SK-N-SH (cell line): ENCODE measurements around the gene LIG1. TPM values are rescaled to one million over a fixed set of nuclear protein-coding genes. Genes with fewer than 3 reads are reported as not detected.

Source experiments
- CTCF ChIA-PET: fragments of 300-600, 350-600 bp; formaldehyde crosslinking; extraction: SDS; loops from one replicate; lab custom pipeline; 2021; lab: Yijun Ruan, JAX
- POLR2A ChIA-PET: fragments of 350-600 bp; sonication (Branson Sonifier 250); formaldehyde crosslinking; extraction: SDS; loops from one replicate; lab custom pipeline; 2020; ENCODE audit warnings: antibody characterized with exemption, inconsistent platforms; lab: Yijun Ruan, JAX
- DNase-seq: peaks from one replicate; pipeline ENCODE4 v3.0.0; 2012
- H2AFZ ChIP-seq: fragments of 200-600 bp; sonication (generic); 2 replicates; pipeline ENCODE4 v1.8.1; 2016; ENCODE audit warnings: antibody characterized with exemption, mild to moderate bottlenecking, low read depth
- H3F3A ChIP-seq: fragments of 200-600 bp; sonication (generic); replicated peaks from 2 replicates; pipeline ENCODE3; 2016; ENCODE audit warnings: antibody characterized with exemption, mild to moderate bottlenecking; ENCODE audit not compliant: insufficient read depth
- H3K27ac ChIP-seq, 2 experiments: fragments of 200-500 bp in 1 of 2; fragments of 200-600 bp in 1 of 2; sonication (Bioruptor generic) in 1 of 2; sonication (generic), shearing (Covaris generic) in 1 of 2; 2 replicates each; pipeline versions ENCODE4 v1.5.1 to v1.6.1; 2014 to 2016; ENCODE audit warnings: low read depth in 2 of 2, inconsistent platforms in 1 of 2, low read length in 1 of 2, mild to moderate bottlenecking in 1 of 2, mixed read lengths in 1 of 2
- H3K27me3 ChIP-seq: fragments of 200-600 bp; sonication (generic), shearing (Covaris generic); 2 replicates; pipeline ENCODE4 v1.6.1; 2016; ENCODE audit warnings: mixed run types; ENCODE audit not compliant: insufficient read depth
- H3K36me3 ChIP-seq, 2 experiments: fragments of 200-500 bp in 1 of 2; fragments of 200-600 bp in 1 of 2; sonication (Bioruptor generic) in 1 of 2; sonication (generic) in 1 of 2; replicated peaks in 1 of 2; 2 replicates each; pipeline versions ENCODE3 to v1.5.1; 2014 to 2016; ENCODE audit warnings: low read length in 1 of 2, mild to moderate bottlenecking in 1 of 2; ENCODE audit not compliant: insufficient read depth in 2 of 2, control insufficient read depth in 1 of 2
- H3K4me1 ChIP-seq, 2 experiments: fragments of 200-500 bp in 1 of 2; fragments of 200-600 bp in 1 of 2; sonication (Bioruptor generic) in 1 of 2; sonication (generic), shearing (Covaris generic) in 1 of 2; 2 replicates each; pipeline versions ENCODE4 v1.5.1 to v1.6.1; 2014 to 2016; ENCODE audit warnings: low read depth in 1 of 2, low read length in 1 of 2, mixed run types in 1 of 2; ENCODE audit not compliant: insufficient read depth in 2 of 2, control insufficient read depth in 1 of 2
- H3K4me2 ChIP-seq: fragments of 200-600 bp; sonication (generic), shearing (Covaris generic); 2 replicates; pipeline ENCODE4 v1.6.1; 2017; ENCODE audit warnings: mixed run types
- H3K4me3 ChIP-seq, 2 experiments: fragments of 200-500 bp in 1 of 2; fragments of 200-600 bp in 1 of 2; sonication (Bioruptor generic) in 1 of 2; sonication (generic), shearing (Covaris generic) in 1 of 2; 2 replicates each; pipeline versions ENCODE4 v1.5.1 to v1.8.1; 2014 to 2016; ENCODE audit warnings: low read depth in 2 of 2, inconsistent platforms in 1 of 2, low read length in 1 of 2, mild to moderate bottlenecking in 1 of 2, mixed read lengths in 1 of 2, moderate library complexity in 1 of 2
- H3K79me2 ChIP-seq: fragments of 200-600 bp; sonication (generic); 2 replicates; pipeline ENCODE4 v1.8.1; 2017; ENCODE audit warnings: mild to moderate bottlenecking; ENCODE audit not compliant: insufficient read depth
- H3K9ac ChIP-seq: fragments of 200-600 bp; sonication (generic); 2 replicates; pipeline ENCODE4 v1.6.1; 2017; ENCODE audit warnings: mixed run types
- H3K9me2 ChIP-seq: fragments of 200-600 bp; sonication (generic); 2 replicates; pipeline ENCODE4 v1.6.1; 2017; ENCODE audit warnings: mixed run types
- H3K9me3 ChIP-seq: fragments of 200-600 bp; sonication (generic); 2 replicates; pipeline ENCODE4 v1.6.1; 2017; ENCODE audit warnings: mixed run types, mild to moderate bottlenecking, moderate library complexity
- H4K20me1 ChIP-seq: fragments of 200-600 bp; sonication (generic); 2 replicates; pipeline ENCODE4 v1.6.1; 2017; ENCODE audit warnings: mild to moderate bottlenecking, mixed run types; ENCODE audit not compliant: insufficient read depth
- CHD2 ChIP-seq: fragments of 150-350 bp; IDR thresholded peaks from 2 replicates; pipeline ENCODE4 v1.6.1; 2018; ENCODE audit warnings: low read length; ENCODE audit not compliant: partially characterized antibody
- ELF1 ChIP-seq: IDR thresholded peaks from 2 replicates; pipeline ENCODE4 v1.4.0; 2012
- EZH2phosphoT487 ChIP-seq: fragments of 200-600 bp; sonication (generic); IDR thresholded peaks from 2 replicates; pipeline ENCODE4 v1.6.1; 2017; ENCODE audit warnings: low read depth, mixed run types, mild to moderate bottlenecking, antibody characterized with exemption, moderate library complexity, borderline replicate concordance
- MXI1 ChIP-seq: IDR thresholded peaks from 2 replicates; pipeline ENCODE4 v1.6.1; 2012; ENCODE audit warnings: mild to moderate bottlenecking, low read depth, low read length, improper control_type of control experiment
- NRF1 ChIP-seq: IDR thresholded peaks from 2 replicates; pipeline ENCODE4 v1.6.1; 2012; ENCODE audit warnings: low read depth, mild to moderate bottlenecking, low read length
- POLR2AphosphoS5 ChIP-seq: IDR thresholded peaks from 2 replicates; pipeline ENCODE4 v1.6.1; 2012; ENCODE audit warnings: low read depth, low read length
- RCOR1 ChIP-seq: fragments of 150-350 bp; IDR thresholded peaks from 2 replicates; pipeline ENCODE4 v1.6.1; 2017; ENCODE audit warnings: antibody characterized with exemption, low read length
- RXRA ChIP-seq: IDR thresholded peaks from 2 replicates; pipeline ENCODE4 v1.4.0; 2012; ENCODE audit warnings: low read depth, mild to moderate bottlenecking, borderline replicate concordance
- SIN3A ChIP-seq: IDR thresholded peaks from 2 replicates; pipeline ENCODE4 v1.6.1; 2012; ENCODE audit warnings: low read depth, mild to moderate bottlenecking, low read length, moderate library complexity, borderline replicate concordance
- TAF1 ChIP-seq: IDR thresholded peaks from 2 replicates; pipeline ENCODE4 v1.6.1; 2012; ENCODE audit warnings: low read depth, mild to moderate bottlenecking, low read length, moderate library complexity, borderline replicate concordance
- TCF12 ChIP-seq: IDR thresholded peaks from 2 replicates; pipeline ENCODE4 v1.4.0; 2012
- YY1 ChIP-seq: IDR thresholded peaks from 2 replicates; pipeline ENCODE4 v1.4.0; 2012; ENCODE audit warnings: low read depth, mild to moderate bottlenecking
- WGBS: methylation state at CpG from one replicate; pipeline ENCODE4 v1.1.6; 2017; ENCODE audit warnings: low lambda C conversion rate; 5-methylcytosine and 5-hydroxymethylcytosine counted together
- polyA plus RNA-seq, 3 experiments: library from polyadenylated mRNA; depleted of rRNA; stranded (reverse); fragments of >200 nt; gene quantifications; 2 replicates each; pipeline ENCODE4 v1.2.3, GENCODE V29; 2012
- TF ChIP-seq, protein P1 (sequence below): IDR thresholded peaks from 2 replicates; pipeline ENCODE4 v1.4.0; 2012; ENCODE audit warnings: low read depth, borderline replicate concordance
- TF ChIP-seq, protein P2 (sequence below): IDR thresholded peaks from 2 replicates; pipeline ENCODE4 v1.4.0; 2012; ENCODE audit warnings: low read depth
- TF ChIP-seq, protein P3 (sequence below): fragments of 200-600 bp; sonication (generic); IDR thresholded peaks from 2 replicates; pipeline ENCODE4 v1.6.1; 2017; ENCODE audit warnings: antibody characterized with exemption, mild to moderate bottlenecking, moderate library complexity
- TF ChIP-seq, protein P4 (sequence below): IDR thresholded peaks from 2 replicates; pipeline ENCODE4; 2012

Gene LIG1
- 39.6 and 53.0 TPM in 2 replicates for polyA plus RNA-seq (2012; rRNA removed)
- polyA plus RNA-seq (2012; cell fraction: cytosol; rRNA removed): 23.3 and 28.9 TPM in 2 replicates
- 153 and 182 TPM in 2 replicates for polyA plus RNA-seq (2012; cell fraction: nucleus; rRNA removed)

DNA sequence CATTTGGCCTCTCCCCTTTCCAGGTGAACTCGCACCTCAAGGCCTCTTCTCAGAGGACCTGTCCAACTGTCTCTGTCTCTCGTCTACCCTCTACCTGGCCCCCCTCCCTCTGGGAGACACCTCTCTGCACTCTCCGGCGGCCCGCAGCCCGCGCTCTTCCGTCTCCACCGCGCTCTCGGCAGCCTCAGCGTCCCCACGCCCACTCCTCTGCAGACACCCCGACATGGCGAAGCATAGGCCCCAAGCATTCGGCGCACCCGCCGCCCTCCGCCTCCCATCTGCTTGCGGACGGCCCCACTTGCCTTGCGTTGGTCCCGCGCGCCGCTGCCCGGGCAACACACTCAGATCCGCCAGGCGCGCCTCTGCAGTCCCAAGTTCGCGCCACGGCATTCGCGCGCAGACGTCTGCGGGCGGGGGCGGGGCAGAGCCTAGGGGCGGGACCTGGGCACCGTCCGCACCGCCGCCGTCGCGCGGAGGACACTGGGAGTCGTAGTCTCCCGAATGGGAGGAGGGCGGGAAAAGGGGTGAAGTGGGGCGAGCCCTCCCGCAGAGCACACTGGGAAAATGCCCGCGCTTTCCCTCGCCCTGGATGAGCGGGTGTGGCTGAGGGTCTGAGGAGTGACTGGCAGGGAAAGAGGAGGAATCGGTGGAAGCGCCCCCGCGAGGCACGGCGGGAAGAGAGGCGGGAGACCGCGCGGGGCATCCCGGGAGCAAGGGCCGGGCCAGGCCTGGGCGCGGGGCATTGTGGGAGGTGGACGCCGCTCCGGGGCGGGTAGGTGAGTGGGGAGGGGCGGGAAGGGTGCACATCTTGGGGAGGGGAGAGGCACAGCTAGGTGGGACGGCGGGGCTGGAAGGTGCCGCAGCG, at the start of gene LIG1, which contains the start of gene ZSWIM9:
Gene LIG1 (minus strand): TSS at position 406 of the 865 bp plus-strand sequence. CDS start 4,778 bp downstream, outside the sequence.
Gene ZSWIM9 (plus strand): TSS at position 742 of the 865 bp plus-strand sequence. CDS start 1,123 bp downstream, outside the sequence.
- peaks cover 10 to 12% of the 10 kb centered on the region in 2 experiments; a peak in 1 of 4 replicates for H3K4me1 ChIP-seq
- H3K27me3 ChIP-seq: no peaks in the 10 kb centered on the region
- CTCF ChIA-PET: interaction anchor here (0.5 to 1.7 kb wide), 7 partner anchors 17 to 1274 kb away, joined by 3 to 5 read pairs (median 4); no protein-coding TSS in a partner anchor
- no peaks in the 10 kb centered on the region for H4K20me1 ChIP-seq
- H3K9ac ChIP-seq: peak within 1 kb of the TSS; percentile 88
- peaks cover 12 to 25% of the 10 kb centered on the region in 2 experiments for H3K36me3 ChIP-seq
- H3K4me3 ChIP-seq: peak within 1 kb of the TSS; percentile 73 to 100
- H3K27ac ChIP-seq: peak within 1 kb of the TSS; percentile 83 to 97
- peaks cover 44% of the 10 kb centered on the region for H3K79me2 ChIP-seq
- H3K4me2 ChIP-seq: peak within 1 kb of the TSS; percentile 99
- H3K9me3 ChIP-seq: no peaks in the 10 kb centered on the region
- H2AFZ ChIP-seq: peak within 1 kb of the TSS; percentile 96
- WGBS: under 1% methylated on average over 48 of the region's 82 CpGs
- POLR2A ChIA-PET: interaction anchor here (1.0 to 1.8 kb wide), 3 partner anchors 33 to 60 kb away, joined by 3 to 11 read pairs (median 4); no protein-coding TSS in a partner anchor
- H3K9me2 ChIP-seq: no peaks in the 10 kb centered on the region
- DNase-seq: peak; percentile 98
- H3F3A ChIP-seq: peaks cover 8% of the 10 kb centered on the region
- TF ChIP-seq MXI1 (peak; percentile 88), TCF12 (no peak; the same call in 1 of the 2 replicates), YY1 (0 out of 2 replicates have a peak, but pooled peaks have one; percentile 19), TAF1 (peak; percentile 35; the same call in 1 of the 2 replicates), RCOR1 (peak; percentile 34; the same call in 1 of the 2 replicates), NRF1 (peak; percentile 54), CHD2 (peak; percentile 80), EZH2phosphoT487 (no peak), ELF1 (peak; percentile 60), POLR2AphosphoS5 (peak; percentile 50; the same call in 1 of the 2 replicates), RXRA (no peak), SIN3A (peak; percentile 91)
- TF ChIP-seq, protein P1, sequence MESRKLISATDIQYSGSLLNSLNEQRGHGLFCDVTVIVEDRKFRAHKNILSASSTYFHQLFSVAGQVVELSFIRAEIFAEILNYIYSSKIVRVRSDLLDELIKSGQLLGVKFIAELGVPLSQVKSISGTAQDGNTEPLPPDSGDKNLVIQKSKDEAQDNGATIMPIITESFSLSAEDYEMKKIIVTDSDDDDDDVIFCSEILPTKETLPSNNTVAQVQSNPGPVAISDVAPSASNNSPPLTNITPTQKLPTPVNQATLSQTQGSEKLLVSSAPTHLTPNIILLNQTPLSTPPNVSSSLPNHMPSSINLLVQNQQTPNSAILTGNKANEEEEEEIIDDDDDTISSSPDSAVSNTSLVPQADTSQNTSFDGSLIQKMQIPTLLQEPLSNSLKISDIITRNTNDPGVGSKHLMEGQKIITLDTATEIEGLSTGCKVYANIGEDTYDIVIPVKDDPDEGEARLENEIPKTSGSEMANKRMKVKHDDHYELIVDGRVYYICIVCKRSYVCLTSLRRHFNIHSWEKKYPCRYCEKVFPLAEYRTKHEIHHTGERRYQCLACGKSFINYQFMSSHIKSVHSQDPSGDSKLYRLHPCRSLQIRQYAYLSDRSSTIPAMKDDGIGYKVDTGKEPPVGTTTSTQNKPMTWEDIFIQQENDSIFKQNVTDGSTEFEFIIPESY: no peak
- TF ChIP-seq, protein P2, sequence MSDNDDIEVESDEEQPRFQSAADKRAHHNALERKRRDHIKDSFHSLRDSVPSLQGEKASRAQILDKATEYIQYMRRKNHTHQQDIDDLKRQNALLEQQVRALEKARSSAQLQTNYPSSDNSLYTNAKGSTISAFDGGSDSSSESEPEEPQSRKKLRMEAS: peak; percentile 88
- TF ChIP-seq, protein P3, sequence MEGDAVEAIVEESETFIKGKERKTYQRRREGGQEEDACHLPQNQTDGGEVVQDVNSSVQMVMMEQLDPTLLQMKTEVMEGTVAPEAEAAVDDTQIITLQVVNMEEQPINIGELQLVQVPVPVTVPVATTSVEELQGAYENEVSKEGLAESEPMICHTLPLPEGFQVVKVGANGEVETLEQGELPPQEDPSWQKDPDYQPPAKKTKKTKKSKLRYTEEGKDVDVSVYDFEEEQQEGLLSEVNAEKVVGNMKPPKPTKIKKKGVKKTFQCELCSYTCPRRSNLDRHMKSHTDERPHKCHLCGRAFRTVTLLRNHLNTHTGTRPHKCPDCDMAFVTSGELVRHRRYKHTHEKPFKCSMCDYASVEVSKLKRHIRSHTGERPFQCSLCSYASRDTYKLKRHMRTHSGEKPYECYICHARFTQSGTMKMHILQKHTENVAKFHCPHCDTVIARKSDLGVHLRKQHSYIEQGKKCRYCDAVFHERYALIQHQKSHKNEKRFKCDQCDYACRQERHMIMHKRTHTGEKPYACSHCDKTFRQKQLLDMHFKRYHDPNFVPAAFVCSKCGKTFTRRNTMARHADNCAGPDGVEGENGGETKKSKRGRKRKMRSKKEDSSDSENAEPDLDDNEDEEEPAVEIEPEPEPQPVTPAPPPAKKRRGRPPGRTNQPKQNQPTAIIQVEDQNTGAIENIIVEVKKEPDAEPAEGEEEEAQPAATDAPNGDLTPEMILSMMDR: no peak
- TF ChIP-seq, protein P4, sequence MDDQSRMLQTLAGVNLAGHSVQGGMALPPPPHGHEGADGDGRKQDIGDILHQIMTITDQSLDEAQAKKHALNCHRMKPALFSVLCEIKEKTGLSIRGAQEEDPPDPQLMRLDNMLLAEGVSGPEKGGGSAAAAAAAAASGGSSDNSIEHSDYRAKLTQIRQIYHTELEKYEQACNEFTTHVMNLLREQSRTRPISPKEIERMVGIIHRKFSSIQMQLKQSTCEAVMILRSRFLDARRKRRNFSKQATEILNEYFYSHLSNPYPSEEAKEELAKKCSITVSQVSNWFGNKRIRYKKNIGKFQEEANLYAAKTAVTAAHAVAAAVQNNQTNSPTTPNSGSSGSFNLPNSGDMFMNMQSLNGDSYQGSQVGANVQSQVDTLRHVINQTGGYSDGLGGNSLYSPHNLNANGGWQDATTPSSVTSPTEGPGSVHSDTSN: peak; percentile 90
